ENCODE data around the gene MTFMT. TPM values are rescaled to one million over a fixed set of nuclear protein-coding genes. Genes with fewer than 3 reads are reported as not detected.
A peak's percentile ranks its signal among the peaks of the same experiment; 100 is the strongest.

MTFMT gene
- total and polyA plus RNA-seq, 2 donors (not counting 1 experiment from before 2014, with no cell fraction given) = 16.6 to 17.0 TPM

DNA sequence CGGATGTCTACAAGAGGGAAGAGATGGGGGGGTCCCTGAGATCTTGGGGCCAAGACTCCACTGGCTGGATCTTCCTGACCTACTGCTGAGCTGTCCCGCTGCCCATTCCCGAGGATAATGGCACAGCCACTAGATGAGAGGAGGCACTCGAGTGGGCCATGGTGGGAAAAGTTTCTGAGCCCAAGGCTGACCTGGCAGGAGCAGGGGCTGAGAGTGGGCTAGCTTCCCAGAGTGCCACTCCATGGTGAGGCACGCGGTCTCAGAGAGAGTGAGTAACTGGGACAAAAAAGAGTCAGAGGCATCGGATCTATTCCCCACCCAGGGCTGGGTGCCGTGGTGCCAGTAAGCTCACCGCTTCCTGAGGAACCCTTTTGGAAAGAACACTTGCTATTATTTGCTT lies 26.7 kb upstream of the MTFMT start:
- Histone ChIP-seq H3K4me2 (ENCODE audit: extremely low read depth, insufficient read depth, low read length) (no peak overlapping the region), H3K4me3 (replicated peaks in 1 of 4; ENCODE audit: control extremely low read depth in 1 of 4, insufficient read depth in 1 of 4, low read depth in 3 of 4, low read length in 4 of 4) (no peak overlapping the region), H3K9ac (ENCODE audit: insufficient read depth, low read length) (no peak overlapping the region), H3K27ac (ENCODE audit: insufficient read depth, low read length) (no peak overlapping the region), H3K79me2 (ENCODE audit: control insufficient read depth, insufficient read depth, low read length) (no peaks in the 10 kb centered on the region), H3K9me3 (ENCODE audit: control insufficient read depth, insufficient read depth, low read depth, low read length) (no peaks in the 10 kb centered on the region), H3K36me3 (ENCODE audit: control insufficient read depth, insufficient read depth, low read length) (peaks cover 2% of the 10 kb centered on the region), H3K4me1 (ENCODE audit: control insufficient read depth, extremely low read depth, insufficient read depth, low read length) (peaks cover 21% of the 10 kb centered on the region), H4K20me1 (ENCODE audit: control insufficient read depth, extremely low read depth, insufficient read depth, low read length) (no peaks in the 10 kb centered on the region), H2AFZ (ENCODE audit: low read length) (no peak overlapping the region), H3K27me3 (ENCODE audit: control insufficient read depth, insufficient read depth, low read length) (no peaks in the 10 kb centered on the region)
- no peak for DNase-seq (ENCODE audit: low read depth in 2 of 2)
- no peak for TF ChIP-seq EZH2 (IDR thresholded peaks at IDR 0.05; ENCODE audit: low read length, missing control alignments)
- TF ChIP-seq, protein P1, sequence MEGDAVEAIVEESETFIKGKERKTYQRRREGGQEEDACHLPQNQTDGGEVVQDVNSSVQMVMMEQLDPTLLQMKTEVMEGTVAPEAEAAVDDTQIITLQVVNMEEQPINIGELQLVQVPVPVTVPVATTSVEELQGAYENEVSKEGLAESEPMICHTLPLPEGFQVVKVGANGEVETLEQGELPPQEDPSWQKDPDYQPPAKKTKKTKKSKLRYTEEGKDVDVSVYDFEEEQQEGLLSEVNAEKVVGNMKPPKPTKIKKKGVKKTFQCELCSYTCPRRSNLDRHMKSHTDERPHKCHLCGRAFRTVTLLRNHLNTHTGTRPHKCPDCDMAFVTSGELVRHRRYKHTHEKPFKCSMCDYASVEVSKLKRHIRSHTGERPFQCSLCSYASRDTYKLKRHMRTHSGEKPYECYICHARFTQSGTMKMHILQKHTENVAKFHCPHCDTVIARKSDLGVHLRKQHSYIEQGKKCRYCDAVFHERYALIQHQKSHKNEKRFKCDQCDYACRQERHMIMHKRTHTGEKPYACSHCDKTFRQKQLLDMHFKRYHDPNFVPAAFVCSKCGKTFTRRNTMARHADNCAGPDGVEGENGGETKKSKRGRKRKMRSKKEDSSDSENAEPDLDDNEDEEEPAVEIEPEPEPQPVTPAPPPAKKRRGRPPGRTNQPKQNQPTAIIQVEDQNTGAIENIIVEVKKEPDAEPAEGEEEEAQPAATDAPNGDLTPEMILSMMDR (conservative IDR thresholded peaks at IDR 0.05 in 1 of 2, IDR thresholded peaks at IDR 0.05 in 1 of 2; ENCODE audit: low read depth in 1 of 2, low read length in 2 of 2) = no peak

DNA sequence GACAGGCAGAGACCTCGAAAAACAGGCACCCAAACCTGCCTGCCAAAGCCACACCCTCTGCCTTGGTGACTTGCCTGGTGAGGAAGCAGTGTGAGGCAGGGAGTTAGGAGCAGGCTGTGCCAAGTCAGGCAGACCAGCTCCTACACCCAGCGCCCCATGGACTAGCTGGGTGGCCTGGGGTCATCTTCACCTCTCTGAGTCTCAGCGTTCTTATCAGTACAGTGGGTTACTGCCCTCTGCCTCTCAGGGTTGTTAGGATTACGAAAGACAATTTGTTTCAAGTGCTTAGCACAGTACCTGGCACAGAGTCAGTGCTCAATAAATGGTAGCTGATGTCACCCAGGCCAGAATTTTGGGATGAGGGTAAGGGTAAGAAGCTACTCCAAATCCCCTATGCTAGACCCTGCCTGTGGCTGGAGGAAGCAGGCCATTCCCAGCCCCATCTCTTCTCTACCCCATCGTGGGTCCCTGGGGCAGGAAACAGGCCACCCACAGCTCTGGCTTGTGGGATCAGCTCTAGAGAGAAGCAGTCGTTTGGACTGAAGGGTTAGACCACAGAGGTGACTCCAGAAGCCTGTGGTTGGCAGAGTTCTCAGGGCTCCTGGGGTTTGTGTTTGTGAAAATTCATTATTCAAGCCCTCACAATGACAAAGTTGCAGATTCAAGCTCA lies 25.9 kb upstream of the MTFMT start:
- DNase-seq (ENCODE audit: low read depth in 2 of 2) = peak; percentile 52 to 62
- Histone ChIP-seq H2AFZ (ENCODE audit: low read length) (no peak overlapping the region), H3K4me3 (replicated peaks in 1 of 4; ENCODE audit: control extremely low read depth in 1 of 4, insufficient read depth in 1 of 4, low read depth in 3 of 4, low read length in 4 of 4) (no peak overlapping the region), H3K27me3 (ENCODE audit: control insufficient read depth, insufficient read depth, low read length) (no peaks in the 10 kb centered on the region), H3K4me2 (ENCODE audit: extremely low read depth, insufficient read depth, low read length) (no peak overlapping the region), H3K79me2 (ENCODE audit: control insufficient read depth, insufficient read depth, low read length) (no peaks in the 10 kb centered on the region), H3K4me1 (ENCODE audit: control insufficient read depth, extremely low read depth, insufficient read depth, low read length) (peaks cover 22% of the 10 kb centered on the region), H3K36me3 (ENCODE audit: control insufficient read depth, insufficient read depth, low read length) (peaks cover 2% of the 10 kb centered on the region), H3K9ac (ENCODE audit: insufficient read depth, low read length) (no peak overlapping the region), H3K9me3 (ENCODE audit: control insufficient read depth, insufficient read depth, low read depth, low read length) (no peaks in the 10 kb centered on the region), H3K27ac (ENCODE audit: insufficient read depth, low read length) (no peak overlapping the region), H4K20me1 (ENCODE audit: control insufficient read depth, extremely low read depth, insufficient read depth, low read length) (no peaks in the 10 kb centered on the region)
- TF ChIP-seq, protein P1 (conservative IDR thresholded peaks at IDR 0.05 in 1 of 2, IDR thresholded peaks at IDR 0.05 in 1 of 2; ENCODE audit: low read depth in 1 of 2, low read length in 2 of 2) = no peak
- no peak for TF ChIP-seq EZH2 (IDR thresholded peaks at IDR 0.05; ENCODE audit: low read length, missing control alignments)

DNA sequence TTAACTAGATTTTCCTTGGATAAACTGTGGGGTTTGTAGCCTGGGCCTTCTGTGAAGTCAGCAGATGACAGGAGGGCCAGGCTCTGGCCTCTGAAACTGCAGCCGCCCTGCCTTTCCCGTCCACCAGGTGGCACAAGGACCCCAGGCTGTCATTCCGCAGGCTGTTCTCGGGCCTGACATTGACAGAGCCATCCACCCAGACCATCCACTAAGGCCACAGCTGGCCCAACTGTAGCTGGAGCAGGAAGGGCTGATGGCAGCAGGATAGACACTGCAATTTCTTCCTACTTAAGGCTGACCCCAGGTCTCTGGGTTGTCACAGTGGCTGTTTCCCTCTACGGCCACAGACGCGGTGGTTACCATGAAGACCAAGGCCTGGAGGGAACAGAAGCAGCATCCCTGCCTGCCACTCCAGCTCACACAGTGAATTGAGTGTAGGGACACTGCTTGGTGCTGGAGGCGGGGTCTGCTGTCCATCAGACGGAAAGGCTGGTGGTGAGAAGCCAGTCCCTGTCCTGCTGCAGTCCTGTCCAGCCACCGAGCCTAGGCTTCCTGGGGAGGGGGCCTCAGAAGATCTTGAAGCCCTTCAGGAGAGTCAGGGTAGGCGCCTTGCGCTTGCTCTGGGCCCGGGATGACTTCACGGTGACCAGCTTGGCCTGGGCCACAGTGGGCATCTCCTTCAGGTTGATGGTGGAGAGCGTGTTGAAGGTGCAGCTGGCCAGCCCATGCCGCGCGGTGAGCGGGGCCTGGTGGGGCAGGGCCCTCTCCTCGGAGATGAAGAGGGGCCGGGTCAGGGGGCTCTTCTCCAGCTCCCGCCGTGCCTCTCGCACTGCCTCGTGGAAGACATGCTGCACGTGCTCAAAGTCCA lies 25.1 kb upstream of the MTFMT start:
- Histone ChIP-seq H3K4me2 (ENCODE audit: extremely low read depth, insufficient read depth, low read length) (no peak overlapping the region), H3K4me3 (replicated peaks in 1 of 4; ENCODE audit: control extremely low read depth in 1 of 4, insufficient read depth in 1 of 4, low read depth in 3 of 4, low read length in 4 of 4) (no peak overlapping the region), H3K79me2 (ENCODE audit: control insufficient read depth, insufficient read depth, low read length) (no peaks in the 10 kb centered on the region), H3K27ac (ENCODE audit: insufficient read depth, low read length) (no peak overlapping the region), H3K9me3 (ENCODE audit: control insufficient read depth, insufficient read depth, low read depth, low read length) (no peaks in the 10 kb centered on the region), H3K27me3 (ENCODE audit: control insufficient read depth, insufficient read depth, low read length) (no peaks in the 10 kb centered on the region), H3K9ac (ENCODE audit: insufficient read depth, low read length) (no peak overlapping the region), H3K4me1 (ENCODE audit: control insufficient read depth, extremely low read depth, insufficient read depth, low read length) (peaks cover 29% of the 10 kb centered on the region), H2AFZ (ENCODE audit: low read length) (no peak overlapping the region), H3K36me3 (ENCODE audit: control insufficient read depth, insufficient read depth, low read length) (peaks cover 2% of the 10 kb centered on the region), H4K20me1 (ENCODE audit: control insufficient read depth, extremely low read depth, insufficient read depth, low read length) (no peaks in the 10 kb centered on the region)
- no peak for TF ChIP-seq EZH2 (IDR thresholded peaks at IDR 0.05; ENCODE audit: low read length, missing control alignments)
- TF ChIP-seq, protein P1 (conservative IDR thresholded peaks at IDR 0.05 in 1 of 2, IDR thresholded peaks at IDR 0.05 in 1 of 2; ENCODE audit: low read depth in 1 of 2, low read length in 2 of 2) = peak; percentile 85 to 93
- DNase-seq (ENCODE audit: low read depth in 2 of 2) = peak; percentile 36 to 73

Measured in fibroblast of lung (primary cell).